ENCODE measurements around the gene CLEC19A. TPM values are rescaled to one million over a fixed set of nuclear protein-coding genes. Genes with fewer than 3 reads are reported as not detected.

Gene CLEC19A
- total RNA-seq, 1 donor from 2014 or later: not detected

GRCh38 chr16:19252904-19253303 is 32.6 kb upstream of the CLEC19A start:
- ATAC-seq (ENCODE audit: low read depth) (no peak), DNase-seq (no peak)
- no peak for TF ChIP-seq CTCF (IDR thresholded peaks at IDR 0.05)
- no peak overlapping the region for H3K27ac Mint-ChIP-seq
- peaks cover 2% of the 10 kb centered on the region for H3K9me3 Mint-ChIP-seq
- CTCF ChIA-PET: no interaction called here
- H3K4me3 Mint-ChIP-seq: no peak overlapping the region
- no peaks in the 10 kb centered on the region for H3K27me3 Mint-ChIP-seq
- H3K36me3 Mint-ChIP-seq (ENCODE audit: low read depth): peaks cover 11% of the 10 kb centered on the region
- POLR2A ChIA-PET: interaction anchor here (1.3 kb wide), 1 partner anchor 43 kb away, joined by 3 read pairs; no protein-coding TSS in a partner anchor
- peaks cover 7% of the 10 kb centered on the region for H3K4me1 Mint-ChIP-seq
- intact Hi-C loops (cut with micrococcal nuclease): no loop called here

- CTCF ChIA-PET: no interaction called here
- Mint-ChIP-seq H3K27ac (no peak overlapping the region), H3K4me1 (peaks cover 4% of the 10 kb centered on the region), H3K9me3 (no peaks in the 10 kb centered on the region), H3K36me3 (ENCODE audit: low read depth) (peaks cover 4% of the 10 kb centered on the region), H3K4me3 (no peak overlapping the region), H3K27me3 (no peaks in the 10 kb centered on the region)
- no peak for ATAC-seq (ENCODE audit: low read depth)
- no peak for DNase-seq
- intact Hi-C loops (cut with micrococcal nuclease): no loop called here
- TF ChIP-seq CTCF (IDR thresholded peaks at IDR 0.05): no peak
- POLR2A ChIA-PET: no interaction called here
These were observed 30.9 kb upstream of the CLEC19A start for GRCh38 chr16:19254611-19255010.

GRCh38 chr16:19264123-19264673 is 21.3 kb upstream of the CLEC19A start:
- no peak for ATAC-seq (ENCODE audit: low read depth)
- TF ChIP-seq CTCF (IDR thresholded peaks at IDR 0.05): no peak
- H3K9me3 Mint-ChIP-seq: peaks cover 21% of the 10 kb centered on the region
- peaks cover 39% of the 10 kb centered on the region for H3K36me3 Mint-ChIP-seq (ENCODE audit: low read depth)
- H3K27me3 Mint-ChIP-seq: no peaks in the 10 kb centered on the region
- POLR2A ChIA-PET: no interaction called here
- CTCF ChIA-PET: no interaction called here
- no peak overlapping the region for H3K27ac Mint-ChIP-seq
- no peak overlapping the region for H3K4me3 Mint-ChIP-seq
- intact Hi-C loops (cut with micrococcal nuclease): no loop called here
- no peak for DNase-seq
- H3K4me1 Mint-ChIP-seq: peaks cover 4% of the 10 kb centered on the region

- peaks cover 9% of the 10 kb centered on the region for H3K4me1 Mint-ChIP-seq
- DNase-seq (no peak), ATAC-seq (ENCODE audit: low read depth) (no peak)
- ChIA-PET POLR2A (no interaction called here), CTCF (no interaction called here)
- H3K36me3 Mint-ChIP-seq (ENCODE audit: low read depth): peaks cover 37% of the 10 kb centered on the region
- peaks cover 23% of the 10 kb centered on the region for H3K9me3 Mint-ChIP-seq
- TF ChIP-seq CTCF (IDR thresholded peaks at IDR 0.05): no peak
- no peak overlapping the region for H3K27ac Mint-ChIP-seq
- intact Hi-C loops (cut with micrococcal nuclease): no loop called here
- no peak overlapping the region for H3K4me3 Mint-ChIP-seq
- no peaks in the 10 kb centered on the region for H3K27me3 Mint-ChIP-seq
These were observed 20.1 kb upstream of the CLEC19A start for GRCh38 chr16:19265380-19265930.

- no peak for TF ChIP-seq CTCF (IDR thresholded peaks at IDR 0.05)
- CTCF ChIA-PET: no interaction called here
- intact Hi-C loops (cut with micrococcal nuclease): no loop called here
- POLR2A ChIA-PET: no interaction called here
- no peak overlapping the region for H3K27ac Mint-ChIP-seq
- DNase-seq (no peak), ATAC-seq (ENCODE audit: low read depth) (no peak)
- peaks cover 23% of the 10 kb centered on the region for H3K9me3 Mint-ChIP-seq
- peaks cover 13% of the 10 kb centered on the region for H3K4me1 Mint-ChIP-seq
- H3K4me3 Mint-ChIP-seq: no peak overlapping the region
- H3K27me3 Mint-ChIP-seq: no peaks in the 10 kb centered on the region
- H3K36me3 Mint-ChIP-seq (ENCODE audit: low read depth): peaks cover 37% of the 10 kb centered on the region
These were observed 18.8 kb upstream of the CLEC19A start for GRCh38 chr16:19266774-19267173.

All from activated B cell treated with CpG ODN at 0.5 μM for 24 hours (primary cell).